T1000 (cell line): ENCODE measurements around the gene BBLN.
"Not testable (repeated sequence)": the region's sequence is repeated elsewhere in the genome, so short reads cannot be mapped to it uniquely, and the experiment has no call there.

Experiments
- DNase-seq: peaks from one replicate; lab custom pipeline; 2025; ENCODE audit warnings: mixed read lengths; lab: John Stamatoyannopoulos, UW

Gene BBLN

DNA sequence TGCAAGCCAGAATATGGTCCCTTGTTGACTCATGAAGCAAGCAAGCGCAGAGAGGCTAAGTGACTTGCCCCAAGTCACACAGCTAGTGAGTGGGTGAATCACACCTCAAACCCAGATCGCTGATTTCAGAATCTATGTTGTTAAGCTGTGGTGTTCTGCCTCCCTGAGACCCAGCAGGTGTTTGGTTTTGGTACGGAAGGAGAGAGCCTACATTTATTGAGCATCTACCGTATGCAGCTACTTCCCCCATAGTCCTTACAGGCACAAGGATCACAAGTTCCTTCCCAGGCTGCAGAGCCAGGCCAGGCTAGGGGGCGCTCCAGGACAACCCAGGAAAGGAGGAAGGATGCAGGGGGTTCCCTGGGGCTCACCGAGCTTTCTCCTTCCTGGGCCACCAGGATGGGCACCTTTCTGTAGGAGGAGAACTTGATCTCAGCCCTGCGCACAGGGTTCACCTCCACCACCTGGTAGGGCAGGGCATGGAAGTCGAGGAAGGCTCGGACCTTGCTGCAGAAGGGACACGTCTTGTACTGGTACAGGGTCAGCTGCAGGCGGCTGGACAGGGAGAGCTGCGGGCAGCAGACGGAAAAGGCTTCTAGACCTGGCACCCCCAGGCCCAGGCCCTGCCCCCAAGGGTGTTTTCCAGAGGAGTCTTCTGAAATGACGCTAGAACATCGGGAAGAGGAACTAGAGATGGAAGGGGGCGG is 35.0 kb upstream of the BBLN start:
- no peak for DNase-seq

GRCh38 chr9:128125580-128126354 is 34.3 kb upstream of the BBLN start:
- DNase-seq, result no peak

DNA sequence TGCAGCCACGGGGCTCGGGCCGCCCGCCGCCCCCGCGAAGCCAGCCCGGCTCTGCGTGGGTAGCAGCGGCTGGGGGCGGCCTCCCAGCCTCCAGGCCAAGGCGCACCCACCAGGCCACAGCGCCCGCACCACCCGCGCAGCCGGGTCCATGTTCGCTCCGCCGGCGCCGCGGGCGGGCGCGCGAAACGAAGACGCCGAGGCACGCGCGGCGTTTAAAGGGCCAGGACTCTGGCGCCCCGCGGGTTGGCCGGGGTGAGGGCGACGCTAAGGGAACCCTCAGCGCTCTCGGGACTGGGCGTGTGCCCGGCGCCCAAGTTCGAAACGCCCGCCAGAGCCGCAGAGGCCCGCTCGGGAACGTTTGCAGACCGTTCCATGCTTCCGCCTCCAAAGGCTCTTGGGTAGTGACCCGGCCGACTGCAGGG is 32.5 kb upstream of the BBLN start, which contains the start of gene PTGES2:
Gene PTGES2 (minus strand): TSS at position 162 of the 422 bp plus-strand sequence. CDS start 12 bp downstream, at position 150.
- peak; percentile 63 for DNase-seq

- DNase-seq, result peak; percentile 90
Measured at GRCh38 chr9:128127990-128128835, 31.9 kb upstream of the BBLN start.

- no peak for DNase-seq
Measured at GRCh38 chr9:128128836-128129590, 31.1 kb upstream of the BBLN start.

GRCh38 chr9:128129976-128130590 is 30.0 kb upstream of the BBLN start:
- peak; percentile 17 for DNase-seq

GRCh38 chr9:128130651-128131050 is 29.4 kb upstream of the BBLN start:
- not testable (repeated sequence) for DNase-seq

GRCh38 chr9:128131346-128131745 is 28.7 kb upstream of the BBLN start:
- DNase-seq, result not testable (repeated sequence)

DNA sequence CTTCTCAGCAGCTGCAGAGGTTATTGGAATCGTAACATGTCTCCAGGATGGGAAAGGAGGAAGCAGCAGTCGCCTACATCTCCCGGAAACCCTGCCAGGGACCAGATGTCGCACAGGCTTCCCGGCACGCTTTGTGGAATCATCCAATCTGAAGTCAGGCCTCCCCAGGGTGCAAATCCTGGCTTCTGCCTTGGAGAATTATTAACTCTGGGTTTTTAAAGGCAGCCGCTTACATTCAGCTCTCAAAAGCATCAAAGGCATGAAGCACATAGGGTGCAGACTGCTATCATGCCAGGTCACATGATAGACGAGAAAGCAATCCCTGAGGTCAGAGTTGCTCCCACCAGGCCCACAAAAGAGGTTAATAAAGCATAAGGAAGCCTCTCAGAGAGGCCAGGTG is 27.9 kb upstream of the BBLN start:
- not testable (repeated sequence) for DNase-seq

DNA sequence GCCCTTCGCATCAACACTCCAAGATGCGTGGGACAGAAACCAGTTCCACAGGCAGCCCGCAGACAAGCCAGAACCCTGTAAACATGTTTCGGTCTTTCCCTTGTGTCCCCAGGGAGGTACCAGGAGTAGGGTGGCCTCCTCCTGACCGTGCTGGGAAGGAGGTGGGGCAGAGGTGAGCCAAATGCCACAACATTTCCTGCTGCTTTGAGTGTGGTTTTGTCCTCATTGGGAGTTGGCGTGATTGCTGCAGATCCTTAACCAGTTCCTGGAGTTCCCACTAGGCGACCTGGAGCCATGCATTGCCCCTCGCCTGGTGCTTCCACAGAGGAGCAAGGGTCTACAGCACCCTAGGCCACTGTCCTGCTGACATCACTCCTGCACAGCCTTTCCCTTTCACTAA is 24.5 kb upstream of the BBLN start:
- DNase-seq, result not testable (repeated sequence)

GRCh38 chr9:128136816-128137793 is 23.0 kb upstream of the BBLN start:
- DNase-seq, result peak; percentile 5

GRCh38 chr9:128138001-128138400 is 22.1 kb upstream of the BBLN start:
- no peak for DNase-seq

DNA sequence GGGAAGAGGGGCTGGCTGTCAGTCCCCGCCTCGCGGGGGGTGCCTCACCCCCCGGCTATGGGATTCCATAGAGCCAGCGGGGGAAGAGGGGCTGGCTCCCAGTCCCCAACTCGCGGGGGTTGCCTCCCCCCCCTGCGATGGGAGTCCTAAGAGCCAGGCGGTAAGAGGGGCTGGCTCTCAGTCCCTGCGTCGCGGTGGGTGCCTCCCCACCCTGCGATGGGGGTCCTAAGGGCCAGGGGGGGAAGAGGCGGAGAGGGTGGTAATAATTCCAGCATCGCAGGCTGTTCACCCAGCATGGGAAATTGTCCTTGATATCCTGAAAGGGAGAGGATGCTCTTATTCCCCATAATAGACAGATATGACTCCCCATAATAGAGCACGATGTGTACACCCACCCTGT is 20.4 kb upstream of the BBLN start:
- no peak for DNase-seq

- no peak for DNase-seq
Measured at GRCh38 chr9:128141604-128142003, 18.5 kb upstream of the BBLN start.

DNA sequence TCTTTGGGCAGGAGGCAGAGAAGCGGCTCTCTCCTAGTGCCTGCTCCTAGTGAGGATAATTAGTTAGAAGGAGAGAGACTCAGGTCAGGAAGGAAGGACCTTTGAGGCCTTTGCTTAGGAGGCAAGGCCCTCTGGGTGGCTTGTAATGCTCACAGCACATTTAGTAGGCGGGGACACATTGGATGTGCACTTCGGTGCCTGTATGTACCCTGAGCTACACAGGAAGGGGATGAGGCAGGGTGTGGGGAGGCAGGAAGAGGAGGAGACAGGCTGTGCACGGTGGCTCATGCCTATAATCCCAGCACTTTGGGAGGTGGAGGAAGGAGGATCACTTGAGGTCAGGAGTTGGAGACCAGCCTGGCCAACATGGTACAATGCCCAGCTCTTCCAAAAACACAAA is 18.0 kb upstream of the BBLN start:
- DNase-seq, result no peak

- no peak for DNase-seq
Measured at GRCh38 chr9:128142596-128142995, 17.5 kb upstream of the BBLN start.

DNA sequence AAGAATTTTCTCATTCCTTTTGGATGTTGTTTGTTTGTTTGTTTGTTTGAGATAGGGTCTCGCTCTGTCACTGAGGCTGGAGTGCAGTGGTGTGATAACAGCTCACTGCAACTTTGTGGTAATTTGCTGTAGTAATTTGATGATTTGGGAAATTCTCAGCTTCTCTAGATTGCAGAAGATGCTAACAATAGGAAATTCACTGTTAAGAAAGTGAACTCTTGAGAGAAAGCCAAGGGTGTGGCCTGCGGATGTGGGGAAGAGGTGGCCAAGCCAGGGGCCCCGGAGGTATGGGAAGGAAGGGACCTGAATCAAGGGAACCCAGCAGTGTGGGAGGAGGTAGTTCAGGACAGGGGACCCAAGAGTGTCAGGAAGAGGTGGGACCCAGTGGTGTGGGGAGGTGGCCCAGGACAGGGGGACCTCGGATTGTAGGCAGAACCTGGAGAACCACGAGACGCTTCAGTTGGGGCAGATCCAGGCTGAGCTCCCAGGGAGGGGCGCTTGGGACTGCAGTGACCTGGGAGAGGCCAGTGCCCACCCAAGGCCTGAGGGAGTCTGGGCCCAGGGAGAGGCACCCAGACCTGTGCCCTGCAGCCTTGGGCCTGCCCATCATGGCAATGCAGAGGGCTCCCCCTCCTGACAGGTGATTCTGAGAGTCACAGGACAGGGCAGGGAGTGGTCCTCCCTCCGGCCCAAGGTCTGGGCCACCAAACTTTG is 16.4 kb upstream of the BBLN start:
- DNase-seq, result no peak

DNA sequence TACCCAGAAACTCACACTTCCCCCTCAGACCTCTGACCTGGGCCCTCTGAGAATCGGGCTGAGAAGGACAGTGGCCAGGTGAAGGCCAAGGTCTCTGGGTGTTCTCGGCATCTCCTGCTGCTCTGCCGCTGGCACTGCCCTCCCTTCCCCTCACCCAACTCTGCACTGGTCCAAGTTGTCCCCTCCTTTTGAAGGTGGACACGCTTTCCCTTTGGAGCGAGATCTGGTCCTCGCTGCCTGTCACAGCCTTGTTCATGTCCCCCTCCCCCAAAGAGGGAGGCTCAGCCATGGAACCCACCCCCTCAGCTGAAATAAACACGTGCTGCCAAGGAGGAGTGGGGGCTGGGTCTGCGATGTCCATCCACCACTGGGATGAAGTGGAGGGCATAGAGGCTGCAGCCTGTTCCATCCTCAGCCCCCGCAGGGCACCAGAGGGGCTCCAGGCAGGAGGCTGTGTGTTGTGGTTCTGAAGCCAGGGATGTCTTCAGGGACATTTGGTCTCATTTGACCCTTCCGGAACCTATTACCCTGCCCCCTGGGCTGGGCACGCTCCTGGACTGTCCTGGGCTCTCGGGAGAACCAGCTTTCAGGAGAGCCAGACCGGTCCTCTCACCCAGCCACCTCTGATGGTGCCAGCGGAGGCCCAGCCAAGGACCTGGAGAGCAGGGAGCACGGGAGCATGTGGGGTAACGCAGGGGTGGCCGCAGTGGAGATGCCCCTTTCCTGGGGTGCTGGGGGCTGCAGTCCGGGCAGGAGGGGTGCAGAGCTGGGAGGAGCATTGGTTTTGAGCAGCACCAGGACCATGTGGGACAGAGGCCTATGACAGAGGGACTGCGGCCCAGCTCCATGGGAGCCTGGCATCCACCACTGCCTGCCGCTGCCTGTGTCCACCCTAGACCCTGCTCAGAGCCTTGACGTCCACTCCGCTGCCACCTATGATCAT is 15.6 kb upstream of the BBLN start:
- DNase-seq, result no peak
